HG02938 (cell line): Measurements from ENCODE around the gene TENT4A.

Source experiments
- ATAC-seq: cut with Tn5 transposase; IDR thresholded peaks from one replicate; pipeline ENCODE4 v1.9.1; 2021; ENCODE audit warnings: mild to moderate bottlenecking, moderate library complexity; ENCODE audit not compliant: unreplicated experiment

The TENT4A gene

DNA sequence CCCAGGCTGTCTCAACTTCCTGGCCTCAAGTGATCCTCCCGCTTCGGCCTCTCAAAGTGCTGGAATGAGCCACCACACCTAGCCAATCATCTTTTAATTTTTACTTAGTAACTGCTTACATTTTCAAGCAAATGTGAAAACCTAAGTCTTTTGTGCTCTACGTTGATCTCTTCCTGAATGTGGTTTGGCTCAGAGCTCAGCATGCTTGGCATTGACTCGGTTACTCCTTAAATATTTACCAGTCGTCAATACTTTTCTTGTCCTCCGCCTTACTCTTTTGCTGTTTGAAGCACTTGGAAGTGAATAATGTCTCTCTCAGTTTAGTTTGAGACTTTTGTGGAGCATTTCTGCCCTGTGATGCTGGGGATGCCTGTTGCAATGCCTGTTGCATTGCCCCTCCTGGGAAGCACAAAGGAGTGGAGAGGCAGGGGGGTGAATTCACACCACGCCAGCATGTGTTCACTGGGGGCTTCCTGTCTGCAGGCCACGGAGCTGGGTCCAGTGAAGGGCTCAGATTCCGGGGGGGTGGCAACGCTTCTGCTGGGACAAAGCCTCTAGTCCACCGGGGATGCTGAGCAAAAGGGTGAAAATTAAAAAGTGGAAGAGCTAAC is 13.1 kb upstream of the TENT4A start:
- ATAC-seq = no peak

DNA sequence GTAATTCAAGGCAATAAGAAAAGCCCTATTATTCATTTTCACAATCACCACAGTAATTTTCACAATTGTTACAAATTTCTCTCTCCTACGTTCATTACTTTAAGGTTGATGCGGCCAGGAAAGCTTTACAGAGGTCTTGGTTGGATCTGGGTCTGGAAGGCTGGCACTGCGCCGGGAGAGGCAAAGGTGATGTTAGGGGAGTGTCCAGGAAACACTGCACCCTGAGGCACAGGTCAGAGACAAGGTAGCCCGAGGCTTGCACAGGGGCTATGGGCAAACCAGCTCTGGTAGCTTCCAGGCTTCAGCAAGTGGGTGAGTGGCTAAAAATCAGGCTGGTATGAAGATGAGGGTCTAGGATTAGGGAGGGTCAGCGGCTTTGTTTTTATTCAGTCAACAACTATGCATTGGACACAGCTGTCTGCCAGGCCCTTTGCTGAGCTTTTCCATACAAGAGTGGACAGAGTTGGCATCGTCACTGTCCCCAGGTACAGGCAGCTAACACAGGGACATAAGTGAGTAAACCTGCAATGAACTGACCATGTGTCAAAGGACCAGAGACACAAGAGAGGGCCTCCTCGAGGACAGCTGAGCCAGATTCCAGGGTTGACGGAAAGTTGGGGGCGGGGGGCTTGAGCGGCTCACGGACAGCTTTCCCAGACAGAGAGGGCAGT is 12.4 kb upstream of the TENT4A start:
- ATAC-seq = no peak

DNA sequence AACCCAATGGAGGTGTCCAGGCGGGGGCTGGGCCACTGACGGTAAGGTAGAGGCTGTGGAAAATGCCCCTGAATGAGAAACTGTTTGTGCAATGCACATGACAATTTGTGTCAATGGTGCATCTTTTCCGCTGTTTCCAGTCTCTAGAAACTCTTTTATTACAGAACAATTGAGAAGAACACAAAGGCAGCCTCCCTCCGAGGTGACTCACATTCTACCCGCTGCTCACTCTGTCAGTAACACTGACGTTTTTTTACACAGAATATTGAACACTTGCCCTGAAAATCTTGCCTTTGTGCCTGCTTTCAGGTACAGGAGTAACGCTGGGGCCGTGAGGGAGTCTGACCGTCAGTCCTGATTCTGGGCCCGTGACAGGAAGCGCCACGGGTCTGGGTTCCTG is 11.7 kb upstream of the TENT4A start:
- ATAC-seq = no peak

DNA sequence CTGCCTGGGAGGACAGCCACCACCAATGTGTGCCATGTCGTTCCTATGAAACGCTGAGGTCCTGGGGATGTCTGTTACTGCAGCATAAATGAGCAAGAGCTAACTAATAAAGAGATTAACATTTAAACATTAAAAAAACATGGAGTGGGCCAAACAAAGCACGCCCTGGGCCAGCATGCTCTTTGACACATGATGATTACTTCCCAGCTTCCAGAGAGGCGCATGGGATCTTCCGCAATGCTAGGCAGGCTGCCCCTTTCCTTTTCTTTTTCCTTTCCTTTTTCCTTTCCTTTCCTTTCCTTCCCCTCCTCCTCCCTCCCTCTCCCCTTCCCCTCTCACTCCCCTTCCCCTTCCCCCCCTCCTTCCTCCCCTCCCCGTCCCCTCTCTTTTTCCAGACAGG is 10.6 kb upstream of the TENT4A start:
- no peak for ATAC-seq

DNA sequence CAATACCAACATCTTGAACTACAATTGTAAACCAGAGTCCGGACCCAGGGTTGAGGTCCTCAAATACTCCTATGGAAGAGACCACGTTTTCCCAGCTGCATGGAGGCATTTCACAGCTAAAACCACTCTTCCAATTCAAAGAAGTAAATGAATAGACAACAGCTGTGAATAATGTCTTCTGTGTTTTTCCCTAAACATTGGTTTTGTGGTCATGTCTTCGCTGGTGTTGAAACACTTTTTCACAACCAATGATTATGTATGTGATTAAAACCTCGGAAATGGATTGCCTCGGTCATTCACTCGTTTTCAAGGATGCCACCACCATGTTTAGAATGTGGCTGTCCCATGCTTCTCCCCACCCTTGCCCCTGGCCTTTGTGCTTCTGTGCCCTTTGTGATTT is 9.4 kb upstream of the TENT4A start:
- no peak for ATAC-seq

DNA sequence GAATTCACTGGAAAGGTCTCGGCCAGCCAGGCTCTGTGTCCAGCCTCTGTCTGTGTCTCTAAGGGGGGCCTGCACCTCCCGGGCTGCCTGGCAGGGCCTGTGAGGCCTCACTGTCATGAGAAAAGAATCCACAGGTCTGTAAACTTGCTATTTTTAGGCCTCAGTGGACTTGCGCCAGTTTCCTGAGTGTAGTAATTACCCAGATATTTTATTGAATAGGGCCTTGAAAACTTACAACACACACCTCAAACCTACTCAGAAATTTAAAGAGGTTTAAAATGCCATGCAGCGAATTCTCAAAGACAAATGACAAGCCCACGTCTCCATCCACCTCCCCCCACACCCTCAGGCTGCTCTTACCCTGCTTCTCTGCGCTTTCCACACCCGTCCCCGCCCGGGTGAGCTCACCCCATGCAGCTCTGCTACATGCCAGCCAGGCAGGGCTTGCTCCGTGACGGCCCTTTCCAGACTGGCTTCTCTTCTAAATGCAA is 8.8 kb upstream of the TENT4A start:
- no peak for ATAC-seq

DNA sequence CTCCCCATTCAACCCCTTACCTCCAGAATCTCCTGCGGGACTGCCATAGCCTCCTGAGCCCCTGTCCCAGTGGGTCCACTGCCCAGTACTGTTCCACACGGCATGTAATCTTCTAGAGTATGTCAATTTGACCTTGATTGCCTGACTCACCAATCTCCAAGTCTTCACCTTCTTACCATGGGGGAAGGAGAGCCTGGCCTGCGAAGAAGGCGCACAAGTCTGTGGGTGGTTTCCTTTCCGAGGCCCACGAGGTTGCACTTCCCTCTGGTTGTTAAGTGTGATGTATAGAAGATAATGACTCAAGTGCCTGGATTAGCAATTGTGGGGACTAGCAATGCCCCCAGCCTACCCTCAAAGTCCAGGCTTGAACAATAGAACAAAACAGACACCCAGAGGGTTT is 8.1 kb upstream of the TENT4A start:
- peak; percentile 67 for ATAC-seq

DNA sequence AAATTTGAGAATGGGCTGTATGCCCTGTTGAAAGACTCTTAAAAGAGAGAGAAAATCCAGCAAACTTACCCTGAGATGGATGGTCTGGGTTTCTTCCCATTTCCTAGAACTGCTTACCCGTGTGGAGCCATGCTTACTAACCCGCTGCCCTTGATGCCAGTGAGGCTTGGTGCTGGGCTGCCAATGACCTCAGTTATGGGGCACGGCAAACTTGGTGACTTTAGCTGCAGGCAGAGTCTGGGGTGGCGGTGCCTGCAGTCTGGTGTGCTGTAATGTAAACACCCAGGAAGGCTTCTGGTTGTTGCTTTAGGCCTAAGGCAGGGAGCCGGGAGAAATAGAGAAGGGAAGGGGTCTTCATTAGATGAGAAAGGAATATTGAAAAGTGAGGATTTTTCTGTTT is 7.3 kb upstream of the TENT4A start:
- no peak for ATAC-seq

DNA sequence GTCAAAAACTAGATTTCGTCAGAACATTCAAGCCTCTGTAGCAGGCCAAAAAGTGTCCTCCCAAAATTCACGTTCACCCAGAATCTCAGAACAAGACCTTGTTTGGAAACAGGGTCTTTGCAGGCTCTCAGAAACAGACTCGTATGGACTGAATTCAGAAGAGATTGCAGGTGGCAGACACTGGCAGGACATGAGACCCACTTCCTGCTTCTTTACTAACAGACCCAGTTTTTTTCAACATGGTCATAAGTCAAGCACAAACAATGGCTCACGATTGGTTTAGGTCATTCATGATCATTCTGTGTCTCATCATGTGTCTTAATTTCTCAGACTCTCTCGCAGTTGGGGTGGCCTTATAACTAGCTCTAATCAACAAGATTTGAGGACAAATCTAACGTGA is 5.4 kb upstream of the TENT4A start:
- no peak for ATAC-seq

DNA sequence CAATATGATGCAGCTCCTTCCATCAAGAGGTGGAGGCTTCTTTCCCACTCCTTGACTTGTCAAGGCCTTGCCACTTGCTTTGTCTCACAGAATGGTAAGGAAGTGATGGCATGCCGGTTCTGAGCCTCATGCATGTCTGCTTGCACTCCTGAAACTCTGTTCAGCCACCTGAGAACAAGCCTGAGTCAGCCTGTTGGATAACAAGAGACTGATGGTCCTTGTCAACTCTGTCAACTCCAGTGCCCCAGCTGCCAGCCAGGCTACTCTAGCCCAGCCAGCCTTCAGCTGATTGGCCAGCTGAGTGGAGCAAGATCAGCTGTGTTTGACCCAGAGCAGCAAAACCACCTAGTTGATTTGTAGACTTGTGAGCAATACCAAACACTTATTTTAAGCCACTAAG is 4.4 kb upstream of the TENT4A start:
- no peak for ATAC-seq

DNA sequence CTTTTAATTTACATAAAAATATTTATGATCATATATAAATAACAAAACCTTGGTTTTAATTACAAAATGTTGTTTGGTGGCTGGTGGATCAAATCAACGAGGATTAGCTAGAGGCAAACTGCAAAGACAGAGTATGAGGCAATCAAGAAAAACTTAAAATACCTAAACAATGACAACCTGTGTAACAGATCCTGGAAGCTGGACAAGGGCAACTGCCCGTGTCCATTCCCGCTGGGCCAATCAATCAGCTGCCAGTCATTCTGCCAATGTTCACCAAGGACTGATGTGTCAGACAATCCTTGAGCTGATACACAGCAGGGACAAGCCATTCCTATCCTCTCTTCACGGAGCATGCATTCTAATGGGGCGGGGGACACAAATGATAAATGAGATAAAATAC is 3.2 kb upstream of the TENT4A start:
- no peak for ATAC-seq

DNA sequence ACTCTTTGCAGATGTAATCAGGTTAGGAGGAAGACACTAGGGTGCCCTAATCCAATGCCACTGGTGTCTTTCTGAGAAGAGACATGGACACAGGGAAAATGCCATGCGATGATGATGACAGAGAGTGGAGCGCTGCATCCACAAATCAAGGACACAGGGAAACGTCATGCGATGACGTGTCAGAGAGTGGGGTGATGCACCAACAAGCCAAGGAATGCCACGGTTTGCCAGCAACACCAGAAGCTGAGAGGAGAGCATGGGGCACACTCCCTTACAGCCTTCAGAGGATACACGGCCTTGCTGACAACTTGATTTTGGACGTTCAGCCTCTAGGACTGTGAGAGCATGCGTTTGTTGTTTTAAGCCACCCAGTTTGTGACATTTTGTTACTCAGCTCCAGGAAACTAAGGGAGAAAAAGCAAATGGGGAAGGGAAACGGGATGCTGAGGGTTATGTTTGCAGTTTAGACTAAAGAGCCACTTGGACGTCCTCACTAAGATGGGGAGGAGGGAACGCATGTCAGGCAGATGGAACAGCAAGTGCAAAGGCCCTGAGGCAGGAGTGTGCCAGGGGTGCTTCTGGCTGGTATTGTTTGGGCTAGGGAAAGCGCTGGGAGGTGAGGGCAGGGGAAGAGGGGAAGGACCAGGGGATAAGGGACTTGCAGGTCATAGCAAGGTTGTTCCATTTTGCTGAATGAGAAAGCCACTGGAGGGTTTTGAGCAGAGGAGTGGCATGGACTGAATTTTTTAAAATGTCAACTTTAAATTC is 2.5 kb upstream of the TENT4A start:
- no peak for ATAC-seq

DNA sequence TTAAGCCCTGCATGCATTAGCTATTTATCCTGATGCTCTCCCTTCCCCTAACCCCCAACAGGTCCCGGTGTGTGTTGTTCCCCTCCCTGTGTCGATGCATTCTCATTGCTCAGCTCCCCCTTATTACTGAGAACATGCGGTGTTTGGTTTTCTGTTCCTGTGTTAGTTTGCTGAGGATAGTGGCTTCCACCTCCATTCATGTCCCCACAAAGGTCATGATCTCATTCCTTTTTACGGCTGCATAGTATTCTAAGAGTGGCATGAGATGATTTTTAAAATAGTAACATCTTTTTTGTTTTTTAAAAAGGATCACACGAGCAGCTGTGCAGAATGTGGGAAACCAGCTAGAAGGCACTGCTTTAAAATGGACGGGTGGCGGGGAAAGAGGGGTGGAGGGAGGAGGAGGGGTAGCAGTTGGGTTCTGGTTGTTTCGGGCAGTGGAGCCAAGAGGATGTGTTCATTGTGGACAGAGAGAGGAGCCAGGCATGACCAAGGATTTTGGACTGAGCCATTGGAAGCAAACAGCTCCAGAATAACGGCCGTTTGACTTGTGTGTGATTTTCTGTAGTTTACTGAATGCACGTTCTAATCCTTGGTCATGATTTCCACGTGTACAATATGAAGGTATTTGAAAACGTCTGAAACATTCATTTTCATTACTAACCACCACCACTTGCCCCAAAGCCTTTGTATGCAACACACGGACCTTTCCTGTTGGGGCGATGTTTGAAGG is 1.7 kb upstream of the TENT4A start:
- ATAC-seq = no peak

DNA sequence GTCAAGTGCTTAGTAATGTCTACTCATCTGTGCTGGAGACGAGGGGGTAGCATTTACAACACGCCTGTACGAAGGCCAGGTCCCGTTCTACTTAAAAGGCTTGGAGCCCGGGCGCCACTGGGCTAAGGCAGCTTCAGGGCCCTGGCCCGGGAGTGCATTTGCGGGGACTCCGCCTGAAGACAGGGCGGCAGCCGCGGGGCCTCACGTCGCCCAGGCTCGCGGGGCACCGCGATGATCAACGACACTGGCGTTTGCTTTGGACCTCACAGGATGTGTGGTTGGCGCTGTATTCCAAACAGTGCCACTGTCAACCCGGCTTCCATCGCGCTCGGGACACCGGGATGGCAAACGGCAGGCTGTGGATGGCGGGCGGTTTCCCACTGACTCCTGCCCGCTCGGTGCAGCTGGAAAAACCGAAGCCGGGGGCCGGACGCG is 1.1 kb upstream of the TENT4A start:
- ATAC-seq = peak; percentile 30

DNA sequence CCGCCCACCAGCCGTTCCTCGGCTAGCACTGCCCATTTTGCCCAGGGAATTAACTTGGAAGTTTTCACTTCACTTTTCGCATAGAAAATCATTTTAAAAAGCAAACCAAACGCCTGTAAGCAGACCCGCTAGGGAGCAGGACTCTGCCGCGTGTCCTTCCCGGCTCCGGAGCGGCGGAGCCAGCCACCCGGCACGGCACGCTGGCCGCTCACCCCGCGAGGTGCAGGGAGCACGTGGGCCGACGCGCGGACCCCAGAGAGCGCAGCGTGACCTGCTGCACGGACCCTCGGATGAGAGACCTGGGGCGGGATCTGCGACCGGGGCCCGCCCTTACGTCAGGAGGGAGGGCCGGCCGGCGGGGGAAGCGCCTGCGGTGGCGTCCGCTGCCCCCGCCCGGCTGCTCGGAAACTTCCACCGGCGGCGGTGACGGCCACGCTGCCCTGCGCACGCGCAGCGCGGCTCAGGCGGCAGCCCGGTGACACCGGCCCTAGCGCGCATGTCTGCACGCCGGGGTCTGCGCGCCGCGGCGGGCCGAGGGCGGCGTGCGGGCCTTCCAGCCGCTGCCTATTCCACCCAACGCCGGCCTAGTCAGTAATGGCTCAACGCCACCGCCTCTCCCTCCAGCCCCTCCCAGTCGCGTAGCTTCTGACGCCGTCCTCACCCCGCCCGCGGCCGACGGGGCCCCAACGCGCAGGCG is 507 bp upstream of the TENT4A start:
- ATAC-seq = peak; percentile 53

DNA sequence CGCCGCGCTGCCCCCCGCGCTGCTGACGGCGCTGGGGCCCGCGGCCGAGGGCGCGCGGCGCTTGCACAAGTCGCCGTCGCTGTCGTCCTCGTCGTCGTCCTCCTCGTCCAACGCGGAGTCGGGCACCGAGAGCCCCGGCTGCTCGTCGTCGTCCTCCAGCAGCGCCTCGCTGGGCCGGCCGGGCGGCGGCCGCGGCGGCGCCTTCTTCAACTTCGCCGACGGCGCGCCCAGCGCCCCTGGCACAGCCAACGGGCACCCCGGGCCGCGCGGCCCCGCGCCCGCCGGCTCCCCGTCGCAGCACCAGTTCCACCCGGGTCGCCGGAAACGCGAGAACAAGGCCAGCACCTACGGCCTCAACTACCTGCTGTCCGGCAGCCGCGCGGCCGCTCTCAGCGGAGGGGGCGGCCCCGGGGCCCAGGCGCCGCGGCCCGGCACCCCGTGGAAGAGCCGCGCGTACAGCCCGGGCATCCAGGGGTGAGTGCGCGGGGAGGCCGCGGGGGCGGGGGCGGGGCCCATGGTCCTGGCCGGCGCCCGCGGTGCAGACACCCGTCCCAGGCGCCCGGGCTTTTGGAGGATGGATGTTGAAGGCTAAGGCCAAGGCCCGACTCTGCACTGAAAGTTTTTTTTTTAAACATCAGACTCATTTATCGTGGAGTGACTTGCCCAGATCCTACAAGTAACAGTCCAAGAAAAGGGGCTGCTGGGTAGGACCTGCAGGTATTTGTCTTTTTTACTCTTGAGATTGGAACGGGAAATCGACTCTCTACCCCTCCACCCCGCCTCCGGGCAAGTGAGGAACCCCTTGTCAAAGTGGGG is 1.2 kb downstream of the TENT4A start:
- no peak for ATAC-seq

DNA sequence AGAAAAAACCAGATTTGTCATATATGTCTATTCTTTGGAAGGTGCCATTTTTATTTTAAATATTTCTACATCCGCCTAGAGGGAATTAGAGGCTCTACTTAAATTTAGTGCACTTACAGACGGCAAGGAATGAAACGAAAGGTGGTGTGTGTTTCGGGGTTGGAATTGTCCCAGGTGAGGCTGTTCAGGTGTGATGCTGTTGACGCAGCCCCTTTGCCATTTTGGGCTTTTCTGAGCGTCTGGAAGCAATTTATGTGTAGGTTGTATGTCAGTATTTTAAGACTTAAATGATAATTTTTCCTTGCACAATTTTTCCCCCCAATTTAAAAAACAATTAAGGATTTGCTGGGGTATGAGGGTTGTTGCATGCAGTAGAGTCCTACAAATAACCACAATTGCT is 2.0 kb downstream of the TENT4A start:
- ATAC-seq = no peak

DNA sequence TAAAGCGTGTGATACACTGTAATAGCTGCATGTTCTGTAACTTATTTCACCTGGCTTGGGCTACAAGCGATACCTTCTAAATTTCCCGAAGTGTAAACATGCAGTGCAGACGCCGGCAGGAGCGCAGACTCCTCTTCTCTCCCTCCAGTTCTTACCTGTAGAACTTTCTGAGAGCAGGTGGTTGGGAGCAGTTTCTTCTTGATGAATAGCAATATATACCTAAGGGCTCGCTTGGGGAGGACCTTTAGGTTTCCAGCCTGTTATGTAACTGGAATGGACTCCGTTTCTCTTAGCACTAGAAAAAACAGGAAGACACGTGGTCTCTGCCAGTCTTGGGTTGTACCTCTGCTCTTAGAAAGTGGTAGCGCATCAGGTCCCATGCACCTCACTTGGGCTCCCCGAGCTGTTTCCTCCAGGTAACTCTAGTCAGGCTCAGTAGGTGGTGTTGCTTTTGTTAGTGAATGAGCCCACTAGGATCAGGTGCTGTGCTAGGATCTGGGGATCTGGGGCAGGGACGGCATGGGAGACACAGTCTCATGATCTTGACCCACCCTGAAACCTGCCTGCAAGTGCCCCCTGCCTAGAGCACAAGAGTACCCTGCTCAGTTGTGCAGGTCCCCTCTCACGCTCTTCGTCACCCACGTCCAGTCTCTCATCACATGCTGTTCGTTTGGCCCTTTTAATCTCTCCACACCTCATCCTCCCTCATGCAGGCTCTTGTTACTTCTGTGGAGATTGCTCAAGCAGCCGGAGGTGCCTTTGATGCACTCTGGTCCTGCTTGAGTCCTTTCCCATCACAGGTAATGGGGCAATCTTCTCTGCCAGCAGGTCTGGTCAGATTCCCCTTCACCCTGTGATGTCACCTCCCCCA is 2.8 kb downstream of the TENT4A start:
- no peak for ATAC-seq

DNA sequence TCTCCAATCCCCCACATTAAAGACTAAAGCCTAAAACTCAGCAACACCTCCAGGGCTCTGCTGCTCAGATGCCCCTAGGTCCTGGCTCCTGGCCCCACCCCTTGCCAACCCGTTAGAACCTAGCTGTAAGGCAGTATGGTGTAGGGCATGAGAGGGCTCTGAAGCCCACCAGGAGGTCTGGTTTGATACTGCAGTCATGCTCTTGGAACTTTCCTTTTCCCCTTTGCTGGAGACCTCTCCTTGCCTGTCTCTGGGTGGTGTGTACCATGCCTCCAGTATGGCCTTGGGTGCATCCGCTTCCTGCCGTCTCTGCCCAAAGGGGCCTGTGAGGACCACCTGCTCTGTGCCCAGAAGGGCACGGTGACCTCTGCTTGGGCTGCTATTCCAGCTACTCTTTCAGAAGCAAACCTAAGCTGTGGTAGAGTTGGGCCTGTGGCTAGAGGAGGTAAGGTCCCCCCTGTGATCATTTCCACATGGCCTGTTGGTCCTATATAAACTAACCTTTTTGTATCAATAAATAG is 3.5 kb downstream of the TENT4A start:
- no peak for ATAC-seq
